GM18909 (cell line): ENCODE data around the gene FMN2.
A peak's percentile ranks its signal among the peaks of the same experiment; 100 is the strongest.

Experiments used
- ATAC-seq: cut with Tn5 transposase; IDR thresholded peaks from one replicate; pipeline ENCODE4 v1.9.1; 2021; ENCODE audit warnings: mild to moderate bottlenecking; ENCODE audit not compliant: unreplicated experiment, poor library complexity

The FMN2 gene

GRCh38 chr1:240091614-240092300 lies at the start of gene FMN2:
Gene FMN2 (plus strand): TSS chr1:240091883. CDS start chr1:240092110, 227 bp downstream.
- ATAC-seq, result peak; percentile 53

- no peak for ATAC-seq
Observed at GRCh38 chr1:240044620-240045019, 47.1 kb upstream of the FMN2 start.

GRCh38 chr1:240046000-240046399 lies 45.7 kb upstream of the FMN2 start:
- no peak for ATAC-seq

- no peak for ATAC-seq
Observed at GRCh38 chr1:240054109-240054701, 37.5 kb upstream of the FMN2 start.

- no peak for ATAC-seq
Observed at GRCh38 chr1:240055936-240056335, 35.7 kb upstream of the FMN2 start.

GRCh38 chr1:240056350-240056749 lies 35.3 kb upstream of the FMN2 start:
- ATAC-seq, result no peak

GRCh38 chr1:240058049-240058448 lies 33.6 kb upstream of the FMN2 start:
- ATAC-seq, result no peak

- no peak for ATAC-seq
Observed at GRCh38 chr1:240068961-240069360, 22.7 kb upstream of the FMN2 start.

GRCh38 chr1:240070188-240070587 lies 21.5 kb upstream of the FMN2 start:
- ATAC-seq, result no peak

- ATAC-seq, result no peak
Observed at GRCh38 chr1:240073097-240073496, 18.6 kb upstream of the FMN2 start.

- no peak for ATAC-seq
Observed at GRCh38 chr1:240074422-240074821, 17.3 kb upstream of the FMN2 start.

- ATAC-seq, result no peak
Observed at GRCh38 chr1:240074908-240075307, 16.8 kb upstream of the FMN2 start.

- ATAC-seq, result no peak
Observed at GRCh38 chr1:240084337-240084736, 7.3 kb upstream of the FMN2 start.

GRCh38 chr1:240084749-240085148 lies 6.9 kb upstream of the FMN2 start:
- ATAC-seq, result no peak

- ATAC-seq, result no peak
Observed at GRCh38 chr1:240086726-240087125, 5.0 kb upstream of the FMN2 start.

- ATAC-seq, result no peak
Observed at GRCh38 chr1:240090014-240090413, 1.7 kb upstream of the FMN2 start.

- ATAC-seq, result peak; percentile 5
Observed at GRCh38 chr1:240090957-240091600, 604 bp upstream of the FMN2 start.

GRCh38 chr1:240092301-240093119 lies 827 bp downstream of the FMN2 start:
- no peak for ATAC-seq

- ATAC-seq, result no peak
Observed at GRCh38 chr1:240093120-240093961, 1.7 kb downstream of the FMN2 start.
